Right lung (tissue), 5 donors: ENCODE results near the gene NUP62CL. TPM values are rescaled to one million over a fixed set of nuclear protein-coding genes. Genes with fewer than 3 reads are reported as not detected.

ENCODE experiments used
- DNase-seq, 2 donors: peaks; one replicate each; pipeline ENCODE4 v3.0.0-alpha.2; 2013
- polyA plus RNA-seq, 5 donors: library from polyadenylated mRNA; unstranded; fragments of 120-200 nt; gene quantifications; one replicate each; pipeline versions ENCODE4 v1.2.1 to v1.2.3, GENCODE V29; 2013; ENCODE audit warnings: inconsistent platforms in 1 of 5, low replicate concordance in 1 of 5; ENCODE audit not compliant: insufficient read length in 5 of 5, insufficient read depth in 1 of 5

NUP62CL gene
- polyA plus RNA-seq, 5 donors: 3.1 to 8.9 (median 7.3) TPM

GRCh38 chrX:107154787-107155620, 51.2 kb downstream of the NUP62CL start:
- no peak for DNase-seq

- no peak for DNase-seq
Measured at GRCh38 chrX:107153005-107153404, 53.2 kb downstream of the NUP62CL start.

- no peak for DNase-seq
Measured at GRCh38 chrX:107146670-107147069, 59.6 kb downstream of the NUP62CL start.

- DNase-seq: no peak
Measured at GRCh38 chrX:107135965-107136307, 70.3 kb downstream of the NUP62CL start.

GRCh38 chrX:107135049-107135964, 70.9 kb downstream of the NUP62CL start:
- no peak for DNase-seq

- DNase-seq: no peak
Measured at GRCh38 chrX:107123750-107124149, 82.5 kb downstream of the NUP62CL start.

- DNase-seq: no peak
Measured at GRCh38 chrX:107119283-107119682, 87.0 kb downstream of the NUP62CL start.

- DNase-seq: peak; percentile 66 to 67
Measured at GRCh38 chrX:107118322-107119147, 87.7 kb downstream of the NUP62CL start, which contains the start of gene RBM41. Gene RBM41 (minus strand): TSS chrX:107118822. CDS start chrX:107118773, 49 bp downstream.

- DNase-seq: peak; percentile 2 to 7
Measured at GRCh38 chrX:107117993-107118321, 88.3 kb downstream of the NUP62CL start.

GRCh38 chrX:107107459-107107858, 98.8 kb downstream of the NUP62CL start:
- no peak for DNase-seq

GRCh38 chrX:107102980-107103379, 103.3 kb downstream of the NUP62CL start:
- no peak for DNase-seq

GRCh38 chrX:107076158-107076557, 130.1 kb downstream of the NUP62CL start:
- DNase-seq: no peak

Other genes starting within 250 kb of the NUP62CL start
- gene MORC4, start 206.2 kb downstream of the NUP62CL start, polyA plus RNA-seq: 10 to 100 TPM; 29.3 to 43.7 (median 38.3) TPM
- gene RBM41, start 87.6 kb downstream of the NUP62CL start, polyA plus RNA-seq: 10 to 100 TPM; 12.3 to 31.8 (median 26.1) TPM
- gene DNAAF6, start 178 bp upstream of the NUP62CL start, polyA plus RNA-seq: 1 to 10 TPM in 3 of 5 donors, under 1 TPM in 2; 0.42 to 2.1 (median 1.2) TPM
- gene FRMPD3, start 243.2 kb upstream of the NUP62CL start, polyA plus RNA-seq: 1 to 10 TPM; 7.0 to 8.5 (median 7.3) TPM